A549 (cell line): ENCODE results near the gene MAN1C1. TPM values are rescaled to one million over a fixed set of nuclear protein-coding genes. Genes with fewer than 3 reads are reported as not detected.
A peak's percentile ranks its signal among the peaks of the same experiment; 100 is the strongest.

Experiments used
- ATAC-seq, 2 experiments: fragments of 200-7000 bp in 1 of 2; fragments of >200 bp in 1 of 2; cut with Nextera tagmentation in 1 of 2; cut with Tn5 transposase in 1 of 2; 3 replicates each; pipeline versions ENCODE4 v1.8.0 to v1.9.1; 2018 to 2020; ENCODE audit warnings: mild to moderate bottlenecking in 1 of 2, moderate library complexity in 1 of 2
- CTCF ChIA-PET: fragments of 300-600 bp; sonication (Branson Sonifier 250); formaldehyde crosslinking; extraction: SDS; loops from one replicate; lab custom pipeline; 2021; ENCODE audit warnings: antibody characterized with exemption, inconsistent platforms; lab: Yijun Ruan, JAX
- POLR2A ChIA-PET: fragments of 350-600 bp; formaldehyde crosslinking; extraction: SDS; loops from one replicate; lab custom pipeline; 2021; ENCODE audit warnings: antibody characterized with exemption, inconsistent platforms; lab: Yijun Ruan, JAX
- DNase-seq, 2 experiments: peaks; one replicate each; pipeline versions ENCODE4 v3.0.0 to v3.0.0-alpha.2; 2011 to 2016; ENCODE audit warnings: low read depth in 1 of 2, low spot score in 1 of 2
- FAIRE-seq: peaks from 2 replicates; lab custom pipeline; 2011; peaks lifted over from hg19 to GRCh38; lab: Jason Lieb, UNC
- H3K27ac ChIP-seq, 2 experiments: fragments of >200 bp; sonication (Bioruptor Twin); formaldehyde crosslinking; 3 replicates each; pipeline ENCODE4 v1.5.1; 2016 to 2017
- H3K4me1 ChIP-seq: fragments of >200 bp; sonication (Bioruptor Twin); formaldehyde crosslinking; 3 replicates; pipeline ENCODE4 v1.6.1; 2016
- H3K4me2 ChIP-seq: fragments of >200 bp; sonication (Bioruptor Twin); formaldehyde crosslinking; 3 replicates; pipeline ENCODE4 v1.6.1; 2016
- H3K4me3 ChIP-seq: fragments of >200 bp; sonication (Bioruptor Twin); formaldehyde crosslinking; 3 replicates; pipeline ENCODE4 v1.5.1; 2016
- H3K9me3 ChIP-seq: fragments of >200 bp; sonication (Bioruptor Twin); formaldehyde crosslinking; 3 replicates; pipeline ENCODE4 v1.6.1; 2016
- CHD4 ChIP-seq: fragments of 200-600 bp; sonication (generic); IDR thresholded peaks from 2 replicates; pipeline ENCODE4 v1.6.1; 2016; ENCODE audit warnings: antibody characterized with exemption, mild to moderate bottlenecking, borderline replicate concordance
- CTCF ChIP-seq: fragments of >200 bp; sonication (Bioruptor Twin); formaldehyde crosslinking; IDR thresholded peaks from 3 replicates; pipeline ENCODE4 v1.5.1; 2016
- E2F6 ChIP-seq: IDR thresholded peaks from 2 replicates; pipeline ENCODE4 v1.6.1; 2012; ENCODE audit warnings: low read depth, borderline replicate concordance
- EHF ChIP-seq: fragments of 250-450 bp; sonication (Bioruptor Pico); IDR thresholded peaks from 2 replicates; pipeline ENCODE4 v1.5.0; 2020; ENCODE audit warnings: mild to moderate bottlenecking
- ESRRA ChIP-seq: fragments of 150-350 bp; IDR thresholded peaks from 2 replicates; pipeline ENCODE4 v1.6.1; 2014; ENCODE audit warnings: mild to moderate bottlenecking, low read length, borderline replicate concordance
- FOXS1 ChIP-seq: fragments of 250-450 bp; sonication (Bioruptor Pico); IDR thresholded peaks from 2 replicates; pipeline ENCODE4 v1.5.0; 2020; ENCODE audit warnings: mild to moderate bottlenecking, moderate library complexity
- GATA3 ChIP-seq: IDR thresholded peaks from 2 replicates; pipeline ENCODE4 v1.6.1; 2012; ENCODE audit warnings: borderline replicate concordance
- HDAC2 ChIP-seq: fragments of 200-600 bp; sonication (generic); IDR thresholded peaks from 2 replicates; pipeline ENCODE4 v1.6.1; 2016
- HOXA7 ChIP-seq: fragments of 250-450 bp; sonication (Bioruptor Pico); IDR thresholded peaks from 2 replicates; pipeline ENCODE4 v1.5.0; 2020; ENCODE audit warnings: mild to moderate bottlenecking, moderate library complexity
- KDM1A ChIP-seq: fragments of 200-600 bp; sonication (generic); IDR thresholded peaks from 2 replicates; pipeline ENCODE4 v1.6.1; 2016; ENCODE audit warnings: low read depth, mild to moderate bottlenecking
- KDM5A ChIP-seq: fragments of 200-600 bp; sonication (generic); IDR thresholded peaks from 2 replicates; pipeline ENCODE4 v1.6.1; 2016; ENCODE audit warnings: antibody characterized with exemption, mild to moderate bottlenecking
- MAFK ChIP-seq: fragments of 450-650 bp; IDR thresholded peaks from 2 replicates; pipeline ENCODE4 v1.6.1; 2014; ENCODE audit not compliant: partially characterized antibody
- MYC ChIP-seq: IDR thresholded peaks from 2 replicates; pipeline ENCODE4 v1.6.1; 2012; ENCODE audit warnings: mild to moderate bottlenecking, inconsistent platforms, low read length, improper control_type of control experiment, borderline replicate concordance
- NPAS2 ChIP-seq: fragments of 250-450 bp; sonication (Bioruptor Pico); IDR thresholded peaks from 2 replicates; pipeline ENCODE4 v1.8.0; 2022; ENCODE audit warnings: mild to moderate bottlenecking, moderate library complexity, borderline replicate concordance
- PHF8 ChIP-seq: fragments of 200-600 bp; sonication (generic); IDR thresholded peaks from 2 replicates; pipeline ENCODE4 v1.6.1; 2016; ENCODE audit warnings: low read depth, mild to moderate bottlenecking, antibody characterized with exemption, moderate library complexity, borderline replicate concordance
- POLR2AphosphoS2 ChIP-seq: conservative IDR thresholded peaks from 2 replicates; pipeline ENCODE4 v1.6.1; 2012; ENCODE audit warnings: low read length, improper control_type of control experiment, inconsistent platforms
- RAD21 ChIP-seq, 2 experiments: fragments of >200 bp in 1 of 2; sonication (Bioruptor Twin) in 1 of 2; formaldehyde crosslinking in 1 of 2; IDR thresholded peaks in 1 of 2; conservative IDR thresholded peaks in 1 of 2; 2 replicates in 1 of 2; 3 replicates in 1 of 2; pipeline ENCODE4 v1.6.1; 2012 to 2018; ENCODE audit warnings: inconsistent platforms in 1 of 2
- RFX5 ChIP-seq: fragments of 450-650 bp; IDR thresholded peaks from 2 replicates; pipeline ENCODE4 v1.7.1; 2014; ENCODE audit warnings: antibody characterized with exemption, mild to moderate bottlenecking, moderate library complexity
- RNF2 ChIP-seq: fragments of 200-600 bp; sonication (generic); IDR thresholded peaks from 2 replicates; pipeline ENCODE4 v1.6.1; 2016; ENCODE audit warnings: low read depth, mild to moderate bottlenecking, antibody characterized with exemption, moderate library complexity, borderline replicate concordance
- SMC3 ChIP-seq: fragments of >200 bp; sonication (Bioruptor Twin); formaldehyde crosslinking; IDR thresholded peaks from 3 replicates; pipeline ENCODE4 v1.6.1; 2018; ENCODE audit warnings: inconsistent platforms
- TFCP2L1 ChIP-seq: fragments of 250-450 bp; sonication (Bioruptor Pico); IDR thresholded peaks from 2 replicates; pipeline ENCODE4 v1.5.0; 2021; ENCODE audit warnings: mild to moderate bottlenecking
- TP53 ChIP-seq: fragments of 250-450 bp; sonication (Bioruptor Pico); IDR thresholded peaks from 2 replicates; pipeline ENCODE4 v1.5.0; 2021; ENCODE audit warnings: mild to moderate bottlenecking, moderate library complexity
- ZNF302 ChIP-seq: fragments of 250-450 bp; sonication (Bioruptor Pico); IDR thresholded peaks from 2 replicates; pipeline ENCODE4 v1.9.0; 2021; ENCODE audit warnings: inconsistent platforms, mild to moderate bottlenecking, moderate library complexity
- WGBS: methylation state at CpG from one replicate; pipeline ENCODE4 v1.1.6; 2017; ENCODE audit errors: missing lambda C conversion rate; 5-methylcytosine and 5-hydroxymethylcytosine counted together
- polyA plus RNA-seq, 4 experiments: library from polyadenylated mRNA; depleted of rRNA in 3 of 4; stranded (reverse); fragments of >200 nt; fragmentation: RNase III in 1 of 4; extraction: RNeasy Plus Mini Kit Qiagen cat#74134 plus additional on column Dnase treatment in 1 of 4; gene quantifications; 2 replicates in 3 of 4; 3 replicates in 1 of 4; pipeline ENCODE4 v1.2.3, GENCODE V29; 2011 to 2017
- TF ChIP-seq, protein P1 (sequence below): fragments of 150-350 bp; IDR thresholded peaks from 2 replicates; pipeline ENCODE4 v1.6.1; 2014; ENCODE audit warnings: low read depth, mild to moderate bottlenecking, low read length

The MAN1C1 gene
- polyA plus RNA-seq, 2 of the 4 experiments (the other 2 are of a cell fraction): 0.22 to 0.27 TPM

- H3K4me1 ChIP-seq: no peaks in the 10 kb centered on the region
- DNase-seq (no peak), FAIRE-seq (no peak), ATAC-seq (peak in 1 of 2 experiments; percentile 13; a peak in 3 of 6 replicates)
- WGBS: no CpG with 5 or more reads among the region's 7 CpGs
- POLR2A ChIA-PET: interaction anchor here (0.6 to 1.7 kb wide), 3 partner anchors 10 to 288 kb away, joined by 3 to 6 read pairs (median 3); partner anchors contain the start of genes MTFR1L and SELENON
- CTCF ChIA-PET: interaction anchor here (0.6 to 4.4 kb wide), 20 partner anchors 8 to 570 kb away, joined by 3 to 21 read pairs (median 4); partner anchors contain the start of genes MACO1 and SELENON
- H3K4me3 ChIP-seq: no peak overlapping the region
- no peaks in the 10 kb centered on the region for H3K9me3 ChIP-seq
- TF ChIP-seq KDM5A: no peak
- TF ChIP-seq RFX5: no peak
- TF ChIP-seq HOXA7 (CRISPR knock-in tag): no peak
- TF ChIP-seq PHF8: no peak
- TF ChIP-seq MYC: no peak
- no peak for TF ChIP-seq FOXS1
- no peak for TF ChIP-seq TP53 (CRISPR knock-in tag)
- TF ChIP-seq RNF2: no peak
- TF ChIP-seq HDAC2: no peak
- H3K4me2 ChIP-seq: no peak overlapping the region
- H3K27ac ChIP-seq: no peak overlapping the region
Measured at GRCh38 chr1:25809929-25810328, 193.3 kb downstream of the MAN1C1 start.

DNA sequence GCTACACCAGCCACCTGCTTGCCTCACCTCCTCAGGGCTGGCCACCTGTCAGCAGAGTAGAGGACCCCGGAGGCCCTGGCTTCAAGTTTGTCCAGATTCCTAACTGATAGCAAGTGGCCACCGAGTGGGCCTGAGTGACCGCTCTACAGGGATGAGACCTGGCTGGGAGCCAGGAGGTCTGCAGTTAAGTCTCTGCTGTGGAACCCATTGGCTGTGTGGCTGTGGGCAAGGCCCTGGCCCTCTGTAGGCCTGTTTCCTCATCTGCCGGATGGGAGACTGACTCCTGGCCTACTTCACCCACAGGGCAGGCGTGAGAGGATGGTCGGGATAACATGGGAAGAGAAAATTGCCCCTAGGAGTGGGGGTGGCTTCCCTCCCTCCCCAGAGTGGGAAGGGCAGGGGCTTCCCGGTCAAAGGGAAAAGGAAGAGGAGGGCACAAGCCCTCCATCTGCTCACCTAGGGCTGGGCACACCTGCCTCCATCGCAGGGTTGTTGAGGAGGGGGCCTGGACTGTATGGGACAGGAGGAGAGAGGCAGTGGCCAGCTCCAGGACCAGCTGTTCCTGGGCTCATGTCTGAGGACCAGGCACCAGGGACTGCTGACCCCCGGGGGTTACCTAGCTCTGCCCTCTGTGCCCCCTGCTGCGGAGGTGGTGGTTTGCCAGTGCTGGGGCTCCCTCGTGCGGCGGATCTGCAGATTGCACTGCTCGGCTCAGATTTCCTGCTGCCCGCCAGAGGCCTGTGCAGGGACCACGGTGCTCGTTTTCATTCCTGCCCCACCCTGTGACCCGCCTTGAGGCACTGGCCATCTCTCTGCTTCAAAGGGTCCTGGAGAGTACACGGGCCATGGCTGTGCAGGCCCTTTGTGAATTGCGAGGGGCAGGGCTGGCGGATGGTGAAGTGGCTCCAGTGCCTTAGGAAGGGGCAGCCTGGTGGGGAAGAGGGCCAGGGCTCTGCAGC is 194.0 kb downstream of the MAN1C1 start:
- Histone ChIP-seq H3K9me3 (no peaks in the 10 kb centered on the region), H3K4me1 (no peaks in the 10 kb centered on the region), H3K4me2 (no peak overlapping the region), H3K27ac (no peak overlapping the region), H3K4me3 (no peak overlapping the region)
- POLR2A ChIA-PET: interaction anchor here (0.6 to 1.7 kb wide), 3 partner anchors 11 to 563 kb away, joined by 3 to 6 read pairs (median 4); partner anchors contain the start of genes RSRP1 and SELENON
- no peak for TF ChIP-seq CHD4
- no peak for TF ChIP-seq GATA3
- TF ChIP-seq CTCF: peak; percentile 74
- TF ChIP-seq POLR2AphosphoS2: no peak
- TF ChIP-seq HOXA7 (CRISPR knock-in tag): no peak
- TF ChIP-seq KDM1A: no peak
- peak; percentile 86 to 89 for TF ChIP-seq RAD21 (conservative IDR thresholded peaks at IDR 0.05 in 1 of 2, IDR thresholded peaks at IDR 0.05 in 1 of 2)
- no peak for TF ChIP-seq MAFK
- TF ChIP-seq NPAS2 (CRISPR knock-in tag): no peak
- peak; percentile 70 for TF ChIP-seq SMC3
- TF ChIP-seq FOXS1: no peak
- DNase-seq (peak; percentile 44 to 54), ATAC-seq (peak; percentile 70 to 85), FAIRE-seq (no peak)
- CTCF ChIA-PET: interaction anchor here (0.6 to 4.4 kb wide), 32 partner anchors 9 to 571 kb away, joined by 3 to 21 read pairs (median 3); partner anchors contain the start of genes MACO1, MTFR1L, PAFAH2 and SELENON
- WGBS: 65% methylated on average over 10 of the region's 21 CpGs

GRCh38 chr1:25811384-25812082 is 194.9 kb downstream of the MAN1C1 start:
- H3K4me2 ChIP-seq: no peak overlapping the region
- DNase-seq: no peak
- POLR2A ChIA-PET: interaction anchor here (1.0 kb wide), 1 partner anchor 564 kb away, joined by 4 read pairs; the partner anchor contains the start of gene RSRP1
- H3K9me3 ChIP-seq: no peaks in the 10 kb centered on the region
- TF ChIP-seq, protein P1, sequence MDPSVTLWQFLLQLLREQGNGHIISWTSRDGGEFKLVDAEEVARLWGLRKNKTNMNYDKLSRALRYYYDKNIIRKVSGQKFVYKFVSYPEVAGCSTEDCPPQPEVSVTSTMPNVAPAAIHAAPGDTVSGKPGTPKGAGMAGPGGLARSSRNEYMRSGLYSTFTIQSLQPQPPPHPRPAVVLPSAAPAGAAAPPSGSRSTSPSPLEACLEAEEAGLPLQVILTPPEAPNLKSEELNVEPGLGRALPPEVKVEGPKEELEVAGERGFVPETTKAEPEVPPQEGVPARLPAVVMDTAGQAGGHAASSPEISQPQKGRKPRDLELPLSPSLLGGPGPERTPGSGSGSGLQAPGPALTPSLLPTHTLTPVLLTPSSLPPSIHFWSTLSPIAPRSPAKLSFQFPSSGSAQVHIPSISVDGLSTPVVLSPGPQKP: no peak
- no peak for TF ChIP-seq ESRRA
- no peak for TF ChIP-seq ZNF302 (CRISPR knock-in tag)
- no peak for TF ChIP-seq TFCP2L1 (CRISPR knock-in tag)
- TF ChIP-seq E2F6: no peak
- no peak for TF ChIP-seq FOXS1
- no peak for TF ChIP-seq EHF (CRISPR knock-in tag)
- no peak for TF ChIP-seq TP53 (CRISPR knock-in tag)
- TF ChIP-seq, all 56 proteins: peak for 0
- CTCF ChIA-PET: interaction anchor here (0.7 to 4.4 kb wide), 13 partner anchors 10 to 230 kb away, joined by 3 to 21 read pairs (median 3); partner anchors contain the start of genes PAFAH2 and SELENON
- H3K4me1 ChIP-seq: no peaks in the 10 kb centered on the region
- no peak overlapping the region for H3K27ac ChIP-seq
- ATAC-seq (no peak), FAIRE-seq (no peak)
- H3K4me3 ChIP-seq: no peak overlapping the region
- 82% methylated on average over 5 of the region's 13 CpGs for WGBS
